Stomach (tissue), 9 donors: Measurements from ENCODE around the gene SLC38A2. TPM values are rescaled to one million over a fixed set of nuclear protein-coding genes. Genes with fewer than 3 reads are reported as not detected.
A peak's percentile ranks its signal among the peaks of the same experiment; 100 is the strongest.

Experiments
- DNase-seq, 2 donors: peaks; one replicate each; pipeline versions ENCODE4 v3.0.0 to v3.0.0-alpha.2; 2013 to 2019
- H3K27ac ChIP-seq, 5 donors: fragments of 200-600 bp in 4 of 5; sonication (generic) in 4 of 5; one replicate each; pipeline ENCODE4 v1.5.1; 2013 to 2019; ENCODE audit warnings: mild to moderate bottlenecking in 1 of 5, moderate library complexity in 1 of 5
- H3K27me3 ChIP-seq, 3 donors: fragments of 200-600 bp; sonication (generic); one replicate each; pipeline ENCODE4 v1.5.1; 2017 to 2019; ENCODE audit warnings: mixed run types in 1 of 3
- H3K36me3 ChIP-seq, 4 donors: fragments of 200-600 bp; sonication (generic); 1 replicate in 3 of 4; 2 replicates in 1 of 4; pipeline ENCODE4 v1.5.1; 2016 to 2019
- H3K4me1 ChIP-seq, 4 donors: fragments of 200-600 bp; sonication (generic); one replicate each; pipeline ENCODE4 v1.5.1; 2016 to 2019
- H3K4me3 ChIP-seq, 4 donors: fragments of 200-600 bp; sonication (generic) in 3 of 4; one replicate each; pipeline ENCODE4 v1.5.1; 2016 to 2019; ENCODE audit warnings: mild to moderate bottlenecking in 1 of 4
- H3K9me3 ChIP-seq, 4 donors: fragments of 200-600 bp; sonication (generic); one replicate each; pipeline ENCODE4 v1.5.1; 2016 to 2019
- CTCF ChIP-seq, 7 experiments: fragments of 450-650 bp in 4 of 7; fragments of 200-600 bp in 3 of 7; sonication (generic) in 3 of 7; IDR thresholded peaks; one replicate each; pipeline ENCODE4 v1.5.1; 2016 to 2019; ENCODE audit warnings: antibody characterized with exemption in 7 of 7, control low read depth in 2 of 7, mild to moderate bottlenecking in 1 of 7
- EP300 ChIP-seq: sonication (generic); formaldehyde crosslinking; IDR thresholded peaks from one replicate; pipeline ENCODE4 v1.6.1; 2017; ENCODE audit warnings: antibody characterized with exemption
- POLR2A ChIP-seq, 4 donors: fragments of 450-650 bp; IDR thresholded peaks; one replicate each; pipeline ENCODE4 v1.6.1; 2016; ENCODE audit warnings: antibody characterized with exemption in 4 of 4, control low read depth in 2 of 4, mild to moderate bottlenecking in 1 of 4, moderate library complexity in 1 of 4
- POLR2AphosphoS5 ChIP-seq, 3 donors: sonication (generic); formaldehyde crosslinking; IDR thresholded peaks; one replicate each; pipeline ENCODE4 v1.6.1; 2016; ENCODE audit warnings: antibody characterized with exemption in 3 of 3
- WGBS, 5 donors: extraction: QIAGEN DNeasy Blood & Tissue Kit in 3 of 5; methylation state at CpG; one replicate each; pipeline versions ENCODE4 v1.1.5 to v1.1.7; 2013 to 2018; 5-methylcytosine and 5-hydroxymethylcytosine counted together
- intact Hi-C: fragments of 100-400 bp; cut with DNase I; formaldehyde crosslinking; loops from one replicate; pipeline ENCODE4 v1.15.1; 2023; ENCODE audit warnings: low total_unique reads
- polyA plus RNA-seq, 3 donors: library from polyadenylated mRNA; stranded (reverse); fragments of 200-250 nt; gene quantifications; one replicate each; pipeline ENCODE4 v1.2.3, GENCODE V29; 2013
- total RNA-seq, 5 donors: library from RNA; depleted of rRNA; stranded (reverse); fragments of >200 nt; gene quantifications; one replicate each; pipeline versions ENCODE4 v1.1.0 to v1.2.3, GENCODE V29; 2014 to 2016
- donor health status: healthy with polysubstance abuse.
- donor health status: Bipolar disorder and iron deficiency.
- donor health status: healthy.

Gene SLC38A2
- total and polyA plus RNA-seq, 8 donors, result 26.6 to 716 (median 157) TPM

GRCh38 chr12:46383654-46384450 lies 11.3 kb upstream of the SLC38A2 start:
- 0 to 1% (median 0%) methylated on average over 24 to 47 of the region's 47 CpGs for WGBS, 5 donors
- H3K27me3 ChIP-seq, result no peaks in the 10 kb centered on the region
- peak; percentile 94 to 96 for DNase-seq
- intact Hi-C loops, result no loop called here
- H3K9me3 ChIP-seq, result no peaks in the 10 kb centered on the region
- H3K4me1 ChIP-seq, result peaks cover 36 to 59% (median 45%) of the 10 kb centered on the region in 4 donors
- peak overlapping the region; percentile 99 to 100 (median 99) for H3K27ac ChIP-seq
- H3K4me3 ChIP-seq, result peak overlapping the region; percentile 54 to 72 (median 64)
- H3K36me3 ChIP-seq, result no peaks in the 10 kb centered on the region
- TF ChIP-seq POLR2A (IDR thresholded peaks at IDR 0.05) (peak in 1 of 4 donors; percentile 91), CTCF (IDR thresholded peaks at IDR 0.05) (no peak), EP300 (peak; percentile 50), POLR2AphosphoS5 (IDR thresholded peaks at IDR 0.05) (peak; percentile 86 to 95 (median 93))

- peak in 2 of 4 donors; percentile 37 to 69 for TF ChIP-seq POLR2A (IDR thresholded peaks at IDR 0.05)
- TF ChIP-seq CTCF (IDR thresholded peaks at IDR 0.05), result peak in 3 of 7 experiments; percentile 5 to 13 (median 9)
- peak; percentile 82 to 89 (median 86) for TF ChIP-seq POLR2AphosphoS5 (IDR thresholded peaks at IDR 0.05)
- TF ChIP-seq EP300, result no peak
- Histone ChIP-seq H3K36me3 (no peaks in the 10 kb centered on the region), H3K9me3 (no peaks in the 10 kb centered on the region), H3K4me1 (peaks cover 36 to 52% (median 45%) of the 10 kb centered on the region in 4 donors), H3K4me3 (peak overlapping the region; percentile 54 to 72 (median 64)), H3K27me3 (no peaks in the 10 kb centered on the region), H3K27ac (peak overlapping the region; percentile 99 to 100 (median 99))
- 0 to 1% (median 0%) methylated on average over 42 to 74 of the region's 74 CpGs for WGBS, 5 donors
- intact Hi-C loops, result no loop called here
- peak; percentile 98 to 99 for DNase-seq
These were observed 10.5 kb upstream of the SLC38A2 start for GRCh38 chr12:46382964-46383653.

- no peak for TF ChIP-seq POLR2AphosphoS5 (IDR thresholded peaks at IDR 0.05)
- TF ChIP-seq CTCF (IDR thresholded peaks at IDR 0.05), result no peak
- TF ChIP-seq POLR2A (IDR thresholded peaks at IDR 0.05), result no peak
- TF ChIP-seq EP300, result no peak
- Histone ChIP-seq H3K36me3 (no peaks in the 10 kb centered on the region), H3K4me3 (peak overlapping the region; percentile 54 to 72 (median 64)), H3K4me1 (peaks cover 35 to 46% (median 44%) of the 10 kb centered on the region in 4 donors), H3K9me3 (no peaks in the 10 kb centered on the region), H3K27ac (peak overlapping the region; percentile 94 to 100 (median 99)), H3K27me3 (no peaks in the 10 kb centered on the region)
- peak in 1 of 2 donors; percentile 57 for DNase-seq
- WGBS, 5 donors, result 51 to 57% (median 54%) methylated on average over 16 of the region's 16 CpGs
- intact Hi-C loops, result no loop called here
These were observed 9.9 kb upstream of the SLC38A2 start for GRCh38 chr12:46382408-46382963.

- 77 to 92% (median 89%) methylated on average over 1 of the region's 1 CpG for WGBS, 5 donors
These were observed 8.3 kb upstream of the SLC38A2 start for GRCh38 chr12:46380881-46381280.

More at GRCh38 chr12:46380881-46381280, 8.3 kb upstream of the SLC38A2 start:
- Histone ChIP-seq H3K4me3 (no peak overlapping the region), H3K9me3 (no peaks in the 10 kb centered on the region), H3K4me1 (peaks cover 21 to 30% (median 29%) of the 10 kb centered on the region in 4 donors), H3K36me3 (no peaks in the 10 kb centered on the region), H3K27me3 (no peaks in the 10 kb centered on the region), H3K27ac (no peak overlapping the region)
- DNase-seq, result no peak
- intact Hi-C loops, result no loop called here
- no peak for TF ChIP-seq EP300
- no peak for TF ChIP-seq POLR2AphosphoS5 (IDR thresholded peaks at IDR 0.05)
- TF ChIP-seq CTCF (IDR thresholded peaks at IDR 0.05), result no peak
- TF ChIP-seq POLR2A (IDR thresholded peaks at IDR 0.05), result no peak
